Stimulated activated CD8-positive, alpha-beta memory T cell treated with anti-CD3 and anti-CD28 coated beads, Interleukin-12 subunit alpha, Interleukin-12 subunit beta, amount 100 ng/mL, for 4 hours (primary cell): ENCODE measurements around the gene PATJ.
"Not testable (repeated sequence)": the region's sequence is repeated elsewhere in the genome, so short reads cannot be mapped to it uniquely, and the experiment has no call there.

ENCODE experiments used
- DNase-seq: peaks from one replicate; pipeline ENCODE4 v3.0.0-alpha.2; 2020; ENCODE audit warnings: low read depth

PATJ gene, protein sequence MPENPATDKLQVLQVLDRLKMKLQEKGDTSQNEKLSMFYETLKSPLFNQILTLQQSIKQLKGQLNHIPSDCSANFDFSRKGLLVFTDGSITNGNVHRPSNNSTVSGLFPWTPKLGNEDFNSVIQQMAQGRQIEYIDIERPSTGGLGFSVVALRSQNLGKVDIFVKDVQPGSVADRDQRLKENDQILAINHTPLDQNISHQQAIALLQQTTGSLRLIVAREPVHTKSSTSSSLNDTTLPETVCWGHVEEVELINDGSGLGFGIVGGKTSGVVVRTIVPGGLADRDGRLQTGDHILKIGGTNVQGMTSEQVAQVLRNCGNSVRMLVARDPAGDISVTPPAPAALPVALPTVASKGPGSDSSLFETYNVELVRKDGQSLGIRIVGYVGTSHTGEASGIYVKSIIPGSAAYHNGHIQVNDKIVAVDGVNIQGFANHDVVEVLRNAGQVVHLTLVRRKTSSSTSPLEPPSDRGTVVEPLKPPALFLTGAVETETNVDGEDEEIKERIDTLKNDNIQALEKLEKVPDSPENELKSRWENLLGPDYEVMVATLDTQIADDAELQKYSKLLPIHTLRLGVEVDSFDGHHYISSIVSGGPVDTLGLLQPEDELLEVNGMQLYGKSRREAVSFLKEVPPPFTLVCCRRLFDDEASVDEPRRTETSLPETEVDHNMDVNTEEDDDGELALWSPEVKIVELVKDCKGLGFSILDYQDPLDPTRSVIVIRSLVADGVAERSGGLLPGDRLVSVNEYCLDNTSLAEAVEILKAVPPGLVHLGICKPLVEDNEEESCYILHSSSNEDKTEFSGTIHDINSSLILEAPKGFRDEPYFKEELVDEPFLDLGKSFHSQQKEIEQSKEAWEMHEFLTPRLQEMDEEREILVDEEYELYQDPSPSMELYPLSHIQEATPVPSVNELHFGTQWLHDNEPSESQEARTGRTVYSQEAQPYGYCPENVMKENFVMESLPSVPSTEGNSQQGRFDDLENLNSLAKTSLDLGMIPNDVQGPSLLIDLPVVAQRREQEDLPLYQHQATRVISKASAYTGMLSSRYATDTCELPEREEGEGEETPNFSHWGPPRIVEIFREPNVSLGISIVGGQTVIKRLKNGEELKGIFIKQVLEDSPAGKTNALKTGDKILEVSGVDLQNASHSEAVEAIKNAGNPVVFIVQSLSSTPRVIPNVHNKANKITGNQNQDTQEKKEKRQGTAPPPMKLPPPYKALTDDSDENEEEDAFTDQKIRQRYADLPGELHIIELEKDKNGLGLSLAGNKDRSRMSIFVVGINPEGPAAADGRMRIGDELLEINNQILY (N-terminal part only)

DNA sequence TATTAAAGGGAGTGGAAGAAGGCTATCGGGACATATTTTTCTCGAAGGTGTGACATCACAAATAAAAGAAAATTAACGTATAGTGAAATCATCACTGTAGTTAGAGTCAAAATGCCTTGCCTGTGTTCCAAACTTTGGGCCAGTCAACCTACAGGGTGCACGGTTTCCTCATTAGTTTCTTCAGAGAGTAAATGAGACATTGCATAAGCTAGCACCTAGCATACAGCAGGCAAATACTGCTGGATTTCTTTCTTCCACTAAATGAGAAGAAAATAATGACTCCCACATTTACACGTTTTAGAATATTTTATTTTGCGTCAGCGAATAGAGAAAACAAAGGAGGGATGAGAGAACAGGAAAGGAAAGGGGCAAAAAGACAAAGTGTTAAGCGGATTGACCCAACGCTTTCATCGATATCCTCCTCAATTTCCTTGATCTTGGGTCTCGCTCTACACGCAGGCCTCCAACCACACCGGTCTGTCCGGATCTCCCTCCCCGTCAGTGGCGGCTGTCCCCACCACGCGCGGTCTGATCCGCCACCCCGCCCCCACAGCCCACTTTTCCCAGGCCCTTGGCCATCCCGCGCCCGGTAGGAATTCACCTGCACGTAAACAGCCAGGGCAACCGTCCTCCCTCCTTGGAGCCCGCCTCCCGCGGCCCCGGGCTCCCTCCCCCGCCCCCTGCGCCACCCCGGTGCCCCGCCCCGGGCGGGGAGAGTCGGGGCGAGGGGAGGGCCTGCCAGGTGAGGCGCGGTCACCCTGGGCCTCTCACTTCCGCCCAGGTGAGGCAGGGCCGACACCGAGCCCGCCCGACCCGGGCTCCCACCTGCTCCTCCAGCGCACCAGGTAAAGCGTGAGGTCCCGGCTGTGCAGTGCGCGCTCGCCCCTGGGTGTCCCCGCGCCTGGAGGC, at the start of gene PATJ:
TSS of gene PATJ (plus strand) at position 770 of the 909 bp plus-strand sequence. CDS start 20,413 bp downstream, outside the sequence.
- peak; percentile 62 for DNase-seq

DNA sequence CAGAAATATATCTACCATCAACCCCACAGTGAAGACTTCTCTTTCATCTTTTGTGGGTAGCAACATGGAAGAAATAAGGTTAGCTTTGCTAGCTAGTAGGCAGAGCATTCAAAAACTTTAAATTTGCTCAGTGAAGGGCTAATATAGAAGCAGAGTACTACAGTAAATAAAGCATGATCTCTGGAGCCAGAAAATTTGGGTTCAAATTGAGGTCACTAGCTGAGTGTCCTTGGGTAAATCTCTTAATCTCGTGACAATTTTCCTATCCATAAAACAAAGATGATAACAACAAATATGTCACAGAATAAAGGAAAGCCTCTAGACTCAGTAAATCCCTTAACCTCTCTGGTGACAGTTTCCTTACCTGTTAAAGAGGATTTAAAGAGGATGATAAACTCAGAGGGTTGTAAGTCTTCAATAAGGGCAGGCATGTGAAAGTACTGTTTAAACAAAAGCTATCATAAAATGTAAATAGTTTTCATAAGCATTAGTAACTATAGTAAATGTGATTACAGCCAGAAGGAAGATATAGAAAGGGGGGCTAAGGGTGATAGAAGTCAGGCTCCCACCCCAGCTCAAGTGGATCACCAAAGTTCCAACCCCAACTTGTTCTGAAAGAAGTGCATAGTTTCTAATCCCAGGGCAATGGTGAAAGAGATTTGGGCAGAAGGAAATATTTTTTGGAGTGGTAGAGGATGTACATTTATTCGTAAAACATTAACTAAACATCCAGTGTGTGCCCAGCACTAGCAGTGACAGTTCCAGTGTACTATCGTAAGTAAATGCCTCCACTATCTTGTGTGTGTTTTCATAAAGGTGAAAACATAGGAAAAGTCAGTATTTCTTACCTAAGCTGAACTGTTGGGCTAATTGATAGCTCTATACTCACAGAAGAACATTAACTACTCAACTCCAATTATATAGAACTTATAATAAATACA, 42.1 kb upstream of the PATJ start:
- DNase-seq: no peak

DNA sequence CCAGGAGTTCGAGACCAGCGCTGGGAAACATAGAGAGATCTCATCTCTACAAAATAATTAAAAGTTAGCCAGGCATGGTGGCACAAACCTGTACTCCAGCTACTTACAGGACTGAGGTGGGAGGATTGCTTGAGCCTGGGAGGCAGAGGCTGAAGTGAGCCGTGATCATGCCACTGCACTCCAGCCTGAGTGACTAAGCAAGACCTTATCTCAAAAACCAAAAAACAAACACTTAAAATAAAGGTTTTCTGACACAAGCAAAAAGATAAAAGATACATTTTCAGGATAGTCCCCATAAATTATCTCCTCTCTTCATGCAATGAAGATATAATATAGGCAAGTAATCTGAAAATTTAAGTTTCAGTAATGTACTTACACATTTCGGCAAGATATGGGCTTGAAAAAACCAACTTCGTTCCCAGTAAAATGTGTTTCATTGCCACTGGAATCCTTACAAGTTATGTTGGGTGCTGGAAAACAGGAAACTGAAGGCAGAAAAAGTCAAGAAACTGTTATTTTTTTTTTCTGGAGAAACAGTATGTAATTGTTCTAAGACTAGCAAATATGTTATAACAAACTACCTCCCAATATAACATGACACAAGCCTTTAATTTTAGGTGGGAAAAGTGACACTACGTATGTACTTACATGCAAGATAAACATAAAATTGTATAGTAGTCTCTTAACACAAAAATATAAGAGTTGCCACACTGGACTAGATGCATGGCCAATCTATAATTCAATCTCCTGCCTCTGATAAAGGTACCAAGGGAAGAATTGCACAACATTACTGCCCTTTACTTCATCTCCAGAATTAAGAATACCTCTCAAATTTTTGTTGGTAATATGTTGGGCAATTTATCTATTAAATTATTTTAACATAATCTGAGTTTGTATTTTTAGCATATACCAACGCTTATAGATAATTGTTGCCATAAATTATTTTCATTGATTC, 33.0 kb upstream of the PATJ start:
- no peak for DNase-seq

DNA sequence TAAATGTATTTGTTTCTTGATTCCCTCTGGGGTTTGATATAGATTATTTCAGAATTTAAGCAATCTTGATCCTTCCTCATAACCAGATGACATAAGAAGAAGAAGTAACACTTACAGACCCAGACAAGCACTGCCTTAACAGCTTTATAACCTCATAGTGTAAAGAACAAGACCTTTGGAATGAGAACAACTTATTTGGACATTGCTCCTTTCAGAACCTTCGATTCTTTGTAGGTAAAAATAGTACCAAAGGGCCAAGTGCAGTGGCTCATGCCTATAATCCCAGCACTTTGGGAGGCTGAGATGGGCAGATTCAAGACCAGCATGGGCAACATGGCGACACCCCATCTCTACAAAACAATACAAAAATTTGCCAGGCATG, 32.4 kb upstream of the PATJ start:
- DNase-seq: no peak

DNA sequence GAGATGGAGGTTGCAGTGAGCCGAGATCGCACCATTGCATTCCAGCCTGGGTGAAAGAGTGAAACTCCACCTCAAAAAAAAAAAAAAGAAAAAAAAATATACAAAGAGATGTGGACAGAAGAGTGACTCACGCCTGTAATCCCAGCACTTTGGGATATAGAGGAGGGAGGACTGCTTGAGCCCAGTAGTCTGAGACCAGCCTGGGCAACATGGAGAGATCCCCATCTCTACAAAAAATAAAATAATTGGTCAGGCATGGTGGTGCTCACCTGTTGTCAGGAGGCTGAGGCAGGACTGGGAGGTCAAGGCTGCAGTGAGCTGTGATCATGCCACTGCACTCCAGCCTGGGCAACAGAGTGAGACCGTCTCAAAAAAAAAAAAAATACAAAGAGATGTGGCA, 31.0 kb upstream of the PATJ start:
- not testable (repeated sequence) for DNase-seq

DNA sequence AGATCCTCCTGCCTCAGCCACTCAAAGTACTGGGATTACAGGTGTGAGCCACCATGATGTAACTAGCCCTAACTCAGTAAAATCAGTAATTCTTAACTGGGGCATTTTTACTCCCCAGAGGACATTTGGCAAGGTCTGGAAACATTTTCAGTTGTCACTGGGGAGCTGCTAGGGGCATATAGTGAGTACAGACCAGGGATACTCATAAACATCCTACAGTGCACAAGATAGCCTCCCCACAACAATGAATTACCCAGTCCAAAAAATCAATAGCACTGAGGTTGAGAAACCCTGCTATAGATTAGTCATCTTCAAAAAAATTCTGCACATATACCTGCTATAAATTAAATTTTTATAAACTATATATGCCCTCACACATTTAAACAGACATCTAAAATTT, 30.3 kb upstream of the PATJ start:
- DNase-seq: no peak

DNA sequence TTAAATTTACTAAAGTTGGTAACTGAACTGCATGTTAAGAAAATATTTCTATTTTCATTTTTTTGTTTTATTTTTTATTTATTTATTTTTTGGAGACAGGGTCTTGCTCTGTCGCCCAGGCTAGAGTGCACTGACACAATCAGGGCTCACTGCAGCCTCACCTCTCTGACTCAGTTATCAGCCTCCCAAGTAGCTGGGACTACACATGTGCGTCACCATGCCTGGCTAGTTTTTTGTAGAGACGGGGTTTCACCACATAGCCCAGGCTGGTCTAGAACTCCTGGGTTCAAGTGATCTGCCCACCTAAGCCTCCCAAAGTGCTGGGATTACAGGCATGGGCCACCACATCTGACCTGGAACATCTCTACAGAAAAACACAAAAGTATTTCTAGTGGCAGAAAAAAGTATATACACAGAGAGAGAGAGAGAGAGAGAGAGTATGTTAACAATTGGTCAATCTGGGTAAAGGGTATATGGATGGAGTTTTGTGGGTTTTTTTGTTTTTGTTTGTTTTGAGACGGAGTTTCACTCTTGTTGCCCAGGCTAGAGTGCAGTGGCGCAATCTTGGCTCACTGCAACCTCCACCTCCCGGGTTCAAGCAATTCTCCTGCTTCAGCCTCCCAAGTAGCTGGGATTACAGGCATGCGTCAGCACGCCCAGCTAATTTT, 23.1 kb upstream of the PATJ start:
- not testable (repeated sequence) for DNase-seq

DNA sequence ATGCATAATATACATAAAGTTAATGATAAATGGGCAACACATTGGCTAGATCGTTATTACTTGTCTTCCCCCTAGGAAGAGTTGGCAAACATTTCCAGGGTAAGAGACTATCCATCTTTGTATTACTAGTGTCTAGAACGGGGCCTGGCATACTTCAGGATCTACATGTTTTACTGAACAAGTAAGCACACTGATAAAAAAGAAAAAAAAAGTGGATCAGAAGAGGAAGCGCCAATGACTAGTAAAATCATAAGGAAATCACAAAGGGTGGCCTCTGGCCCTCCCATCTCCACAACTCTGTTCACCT, 17.8 kb upstream of the PATJ start:
- no peak for DNase-seq

DNA sequence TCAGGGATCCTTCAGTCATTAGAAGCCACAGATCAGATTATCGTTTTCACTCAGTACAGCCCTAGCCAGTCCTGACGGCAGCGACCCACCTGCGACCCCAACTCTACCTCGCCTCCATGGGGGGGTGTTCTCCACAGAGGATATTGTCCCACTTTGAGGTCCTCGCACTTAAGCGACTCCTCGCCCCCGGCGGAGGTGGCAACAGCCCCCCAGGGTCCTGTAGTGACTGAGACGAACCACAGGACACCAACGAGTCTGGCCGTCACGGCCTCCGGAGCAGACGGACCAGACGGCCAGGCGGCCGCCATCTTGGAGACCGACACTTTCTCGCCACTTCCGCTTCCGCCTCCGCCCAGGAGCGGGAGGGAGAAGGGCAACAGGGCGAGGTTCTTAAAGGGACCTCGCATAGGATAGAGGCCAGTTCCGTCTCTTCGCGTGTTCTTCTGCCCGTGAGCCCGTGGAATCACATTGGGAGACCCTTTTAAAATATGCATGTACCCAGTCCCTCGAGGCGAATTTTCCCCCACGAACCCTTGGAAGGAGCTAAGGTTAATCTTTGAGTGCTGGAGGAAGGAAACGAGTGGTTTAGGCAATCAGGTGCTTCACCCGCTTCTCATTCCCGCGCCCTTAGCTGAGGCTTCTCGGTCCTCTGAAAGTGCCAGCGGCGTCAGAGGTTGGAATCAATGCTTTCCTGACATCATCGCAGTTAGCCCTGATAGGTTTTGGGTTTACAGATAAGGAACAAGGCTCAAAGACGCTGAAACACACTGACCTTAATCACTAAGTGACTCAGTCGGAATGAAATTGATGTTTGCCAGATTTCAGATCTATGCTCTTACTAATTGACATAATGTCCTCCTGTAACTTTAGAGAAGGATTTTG, 17.2 kb upstream of the PATJ start, which contains the start of gene TM2D1:
TSS of gene TM2D1 (minus strand) at position 329 of the 882 bp plus-strand sequence. CDS start at position 308, 21 bp downstream.
- peak; percentile 77 for DNase-seq

DNA sequence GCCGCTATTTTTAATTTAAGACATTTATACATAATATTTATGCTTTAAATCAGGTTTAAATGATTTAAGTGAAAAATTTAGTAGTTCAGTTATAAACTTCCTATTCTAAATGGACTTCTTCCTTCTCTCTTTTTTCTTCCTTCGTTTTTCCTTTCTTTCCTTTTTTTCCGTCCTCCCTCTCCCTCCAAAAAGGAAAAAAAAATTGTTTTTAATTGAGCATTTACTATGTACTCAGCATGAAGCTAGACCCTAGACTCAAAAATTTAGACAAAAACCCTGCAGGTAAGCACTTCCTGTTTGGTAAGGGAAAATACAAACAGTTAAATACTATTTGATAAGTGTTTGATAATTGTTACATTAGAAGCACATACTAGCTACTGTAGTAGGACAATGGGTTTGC, 14.7 kb upstream of the PATJ start:
- no peak for DNase-seq

DNA sequence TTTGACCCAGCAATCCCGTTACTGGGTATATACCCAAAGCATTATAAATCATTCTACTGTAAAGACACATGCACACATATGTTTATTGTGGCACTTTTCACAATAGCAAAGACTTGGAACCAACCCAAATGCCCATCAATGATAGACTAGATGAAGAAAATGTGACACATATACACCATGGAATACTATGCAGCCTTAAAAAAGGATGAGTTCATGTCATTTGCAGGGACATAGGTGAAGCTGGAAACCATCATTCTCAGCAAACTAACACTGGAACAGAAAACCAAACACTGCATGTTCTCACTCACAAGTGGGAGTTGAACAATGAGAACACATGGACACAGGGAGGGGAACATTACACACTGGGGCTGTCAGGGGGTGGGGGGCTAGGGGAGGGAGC, 11.6 kb upstream of the PATJ start:
- not testable (repeated sequence) for DNase-seq

DNA sequence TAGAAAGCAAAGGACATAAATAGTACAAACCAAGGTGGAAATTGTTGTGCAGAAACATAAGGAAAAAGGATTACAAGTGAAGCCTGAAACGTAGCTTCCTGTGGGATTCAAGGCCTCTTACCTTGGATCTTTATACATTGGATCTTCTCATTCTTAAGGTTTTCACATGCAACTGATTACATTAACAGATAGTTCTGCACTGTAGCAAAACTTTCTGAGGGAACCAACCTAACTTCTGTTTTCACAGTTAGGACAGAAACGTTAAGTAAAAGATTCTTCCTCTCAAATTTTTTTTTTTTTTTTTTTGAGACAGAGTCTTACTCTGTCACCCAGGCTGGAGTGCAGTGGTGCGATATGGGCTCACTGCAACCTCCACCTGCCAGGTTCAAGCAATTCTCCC, 9.6 kb upstream of the PATJ start:
- DNase-seq: no peak

DNA sequence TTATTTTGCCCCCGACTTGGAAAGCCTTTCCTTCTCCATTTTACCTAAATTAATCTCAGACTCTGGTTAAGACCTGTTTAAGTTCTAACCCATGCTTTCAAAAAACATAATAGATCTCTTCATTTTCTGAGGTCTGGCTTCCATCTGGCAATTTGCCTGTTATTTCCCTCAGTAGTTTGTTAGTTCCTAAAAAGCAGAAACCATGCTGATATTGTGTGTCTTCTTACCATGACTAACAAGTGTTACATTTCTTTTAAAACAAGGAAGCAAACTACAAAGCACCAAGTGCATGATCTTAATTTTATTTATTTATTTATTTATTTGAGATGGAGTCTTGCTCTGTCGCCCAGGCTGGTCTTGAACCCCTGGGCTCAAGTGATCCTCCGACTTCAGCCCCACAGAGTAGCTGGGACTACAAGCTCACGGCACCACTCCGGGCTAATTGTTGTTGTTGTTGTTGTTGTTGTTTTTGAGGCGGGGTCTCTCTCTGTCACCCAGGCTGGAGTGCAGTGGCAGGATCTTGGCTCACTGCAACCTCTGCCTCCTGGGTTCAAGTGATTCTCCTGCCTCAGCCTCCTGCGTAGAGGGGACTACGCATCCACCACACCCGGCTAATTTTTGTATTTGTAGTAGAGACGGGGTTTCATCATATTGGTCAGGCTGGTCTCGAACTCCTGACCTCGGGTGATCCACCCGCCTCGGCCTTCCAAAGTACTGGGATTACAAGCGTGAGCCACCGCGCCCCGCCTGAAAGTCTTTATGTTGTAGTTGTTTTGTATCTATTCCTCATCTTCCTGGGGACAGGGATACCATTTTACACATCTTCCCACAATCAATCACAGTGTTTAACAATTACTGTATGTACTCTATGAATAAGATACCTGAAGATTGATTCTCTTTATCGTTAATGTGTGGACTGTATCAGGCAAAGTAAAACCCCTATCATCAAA, 1.3 kb upstream of the PATJ start:
- no peak for DNase-seq

DNA sequence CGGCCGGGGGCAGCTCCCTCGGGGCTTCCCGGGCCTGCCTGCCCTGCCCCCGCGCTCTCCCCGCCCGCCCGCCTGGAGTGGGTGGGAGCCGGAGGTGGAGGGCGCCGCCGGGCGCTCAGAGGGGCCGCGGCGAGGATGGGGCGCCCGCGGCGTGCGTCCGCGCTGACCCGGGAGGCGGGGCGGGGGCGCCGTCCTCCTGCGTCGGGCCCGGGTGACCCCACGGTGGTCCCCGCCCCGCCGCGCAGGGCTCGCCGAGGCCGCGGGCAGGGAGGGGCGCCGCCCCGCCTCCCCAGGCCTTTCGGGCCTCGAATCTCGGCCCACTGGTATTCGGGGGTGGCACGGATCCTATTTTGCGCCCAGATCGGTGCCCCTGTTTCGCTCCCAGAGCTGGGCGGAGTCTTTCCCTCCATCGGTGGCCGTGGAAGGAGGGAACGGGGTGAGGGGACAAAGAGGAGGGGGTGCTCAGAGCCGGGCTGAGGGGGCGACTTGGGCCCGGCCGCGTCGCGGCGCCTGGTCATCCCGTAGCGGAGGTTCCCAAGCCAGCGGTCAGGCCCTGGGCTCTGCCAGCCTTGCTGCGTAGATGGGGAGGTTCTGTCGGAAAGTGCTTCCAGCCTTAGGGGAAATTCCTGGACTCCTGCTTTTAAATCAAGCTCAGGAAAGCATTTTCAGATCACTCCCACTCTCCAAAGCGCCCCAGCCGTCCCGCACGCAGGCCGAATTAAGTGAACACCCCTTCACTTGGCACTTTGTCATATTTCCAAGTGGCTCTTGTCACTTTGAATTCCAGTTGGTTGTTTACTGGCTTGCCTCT, 545 bp downstream of the PATJ start:
- DNase-seq: no peak

DNA sequence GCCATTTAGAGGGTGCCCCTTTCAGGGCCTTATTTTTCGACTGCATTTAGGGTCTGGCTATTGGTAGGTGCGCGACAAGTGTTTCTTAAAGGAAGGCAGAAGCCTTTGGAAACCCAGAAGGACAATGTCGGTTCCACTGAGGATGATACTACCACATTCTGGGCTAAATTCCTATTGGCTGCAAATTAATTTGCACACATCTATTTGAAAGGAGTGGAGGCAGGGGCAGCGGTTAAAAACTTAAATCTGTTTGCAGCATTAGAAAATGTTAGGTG, 1.1 kb downstream of the PATJ start:
- DNase-seq: no peak
